COLO668 (cell line): ENCODE results near the gene PCDH15.
"Not testable (repeated sequence)": the region's sequence is repeated elsewhere in the genome, so short reads cannot be mapped to it uniquely, and the experiment has no call there.

Source experiments
- DNase-seq: peaks from one replicate; lab custom pipeline; 2025; ENCODE audit not compliant: unreplicated experiment; lab: John Stamatoyannopoulos, UW

PCDH15 gene

DNA sequence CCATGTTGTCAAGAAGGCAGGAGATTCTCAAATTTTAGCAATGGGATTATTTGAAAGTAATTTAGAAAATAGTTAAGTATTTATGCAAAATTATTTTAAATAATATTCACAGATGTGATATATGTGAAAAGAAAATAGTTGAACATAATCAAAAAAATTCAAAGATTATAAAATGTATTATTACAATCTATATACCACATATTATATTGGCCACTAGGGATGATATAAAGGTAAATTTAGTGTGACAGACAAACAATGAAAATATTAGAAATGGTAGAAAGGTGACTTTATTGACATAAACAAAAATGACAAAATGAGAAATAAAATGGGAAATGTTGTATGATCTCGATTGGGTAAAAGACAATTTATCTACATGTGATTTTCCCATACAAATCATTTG is 385.5 kb downstream of the PCDH15 start:
- DNase-seq = no peak

DNA sequence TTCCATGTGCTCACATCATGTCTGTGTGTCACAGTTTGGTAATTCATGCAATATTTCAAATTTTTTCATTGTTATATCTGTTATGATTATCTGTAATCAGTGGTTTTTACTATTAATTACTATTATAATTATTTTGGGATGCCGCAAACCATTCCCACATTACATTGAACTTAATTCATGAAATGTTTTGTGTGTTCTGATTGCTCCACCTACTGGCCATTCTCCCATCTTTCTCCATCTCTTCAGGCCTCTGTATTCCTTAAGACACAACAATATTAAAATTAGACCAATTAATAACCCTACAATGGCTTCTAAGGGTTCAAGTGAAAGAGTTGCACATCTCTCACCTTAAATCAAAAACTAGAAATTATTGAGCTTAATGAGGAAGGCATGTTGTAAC is 398.5 kb downstream of the PCDH15 start:
- DNase-seq = no peak

GRCh38 chr10:54396031-54396430 is 405.0 kb downstream of the PCDH15 start:
- no peak for DNase-seq

DNA sequence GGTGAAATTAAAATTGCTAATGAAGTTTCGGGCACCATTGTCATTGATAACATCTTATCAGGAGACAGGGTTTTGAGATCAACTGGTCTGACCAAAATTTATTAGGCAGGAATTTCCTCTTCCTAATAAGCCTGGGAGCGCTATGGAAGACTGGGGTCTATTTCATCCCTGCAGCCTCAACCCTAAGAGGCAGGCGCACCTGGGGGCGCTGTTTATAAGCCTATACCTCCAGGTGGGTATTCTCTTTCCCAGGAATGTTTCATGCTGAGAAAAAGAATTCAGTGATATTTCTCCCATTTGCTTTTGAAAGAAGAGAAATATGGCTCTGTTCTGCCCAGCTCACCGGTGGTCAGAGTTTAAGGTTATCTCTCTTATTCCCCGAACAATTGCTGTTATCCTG is 406.4 kb downstream of the PCDH15 start:
- DNase-seq = not testable (repeated sequence)

- DNase-seq = no peak
These were observed 428.9 kb downstream of the PCDH15 start for GRCh38 chr10:54372179-54372578.

GRCh38 chr10:54368984-54369383 is 432.0 kb downstream of the PCDH15 start:
- no peak for DNase-seq

GRCh38 chr10:54363390-54363789 is 437.6 kb downstream of the PCDH15 start:
- DNase-seq = no peak

DNA sequence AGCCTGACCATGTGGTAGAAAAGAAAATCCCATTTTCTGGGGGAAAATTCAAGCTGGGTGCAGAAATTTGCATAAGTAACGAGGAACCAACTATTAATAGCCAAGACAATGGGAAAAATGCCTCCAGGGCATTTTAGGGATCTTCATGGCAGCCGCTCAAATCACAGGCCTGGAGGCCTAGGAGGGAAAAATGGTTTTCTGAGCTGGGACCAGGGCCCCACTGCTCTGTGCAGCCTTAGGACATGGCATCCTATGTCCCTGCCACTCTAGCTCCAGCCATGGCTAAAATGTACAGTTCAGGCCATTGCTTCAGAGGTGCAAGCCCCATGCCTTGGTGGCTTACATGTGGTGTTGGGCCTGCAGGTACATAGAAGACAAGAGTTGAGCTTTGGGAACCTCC is 459.0 kb downstream of the PCDH15 start:
- no peak for DNase-seq

DNA sequence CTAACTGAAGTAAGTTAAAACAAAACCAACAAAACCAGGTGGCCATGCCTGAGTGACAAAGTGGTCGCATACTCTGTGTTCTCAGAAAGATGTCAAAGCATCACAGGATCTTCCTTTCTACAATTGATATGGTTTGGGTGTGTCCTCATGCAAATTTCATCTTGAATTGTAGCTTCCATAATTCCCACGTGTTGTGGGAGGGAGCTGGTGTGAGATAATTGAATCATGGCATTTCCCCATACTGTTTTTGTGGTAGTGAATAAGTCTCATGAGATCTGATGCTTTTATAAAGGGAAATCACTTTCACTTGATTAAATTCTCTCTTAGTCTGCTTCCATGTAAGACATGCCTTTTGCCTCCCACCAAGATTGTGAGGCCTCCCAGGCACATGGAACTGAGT is 465.7 kb downstream of the PCDH15 start:
- no peak for DNase-seq

GRCh38 chr10:54319341-54319740 is 481.7 kb downstream of the PCDH15 start:
- no peak for DNase-seq

GRCh38 chr10:54318470-54318869 is 482.6 kb downstream of the PCDH15 start:
- no peak for DNase-seq

GRCh38 chr10:54314430-54314829 is 486.6 kb downstream of the PCDH15 start:
- DNase-seq = no peak

DNA sequence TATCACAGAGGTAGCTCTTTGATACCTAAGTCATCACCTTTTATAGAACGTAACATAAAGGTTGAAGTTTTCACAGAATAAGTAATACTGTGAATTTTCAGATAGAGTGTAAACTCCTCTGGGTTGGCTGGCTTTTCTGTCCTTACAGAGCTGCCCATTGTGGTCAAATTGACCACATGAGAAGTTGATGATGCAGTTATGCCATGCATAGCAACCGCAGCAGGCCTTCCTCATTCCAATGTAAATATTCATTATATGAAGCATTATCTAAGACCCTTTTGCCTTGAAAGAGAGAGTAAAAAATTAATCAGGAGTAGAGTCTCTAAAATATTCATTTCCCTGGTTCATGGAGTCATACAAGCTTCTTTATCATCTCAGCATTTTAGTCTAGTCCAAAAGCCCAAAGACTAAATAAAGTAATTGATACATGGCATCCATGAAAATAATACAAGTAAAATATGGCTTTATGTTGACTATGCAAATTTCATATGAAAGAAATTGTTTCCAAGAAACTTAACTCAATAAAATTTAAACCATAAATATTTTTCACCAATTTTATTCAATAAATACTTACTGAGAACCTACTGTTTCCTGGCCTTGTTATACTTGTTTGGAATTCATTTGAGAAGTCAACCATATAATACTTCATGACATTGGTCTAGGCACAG is 516.4 kb downstream of the PCDH15 start:
- DNase-seq = no peak

DNA sequence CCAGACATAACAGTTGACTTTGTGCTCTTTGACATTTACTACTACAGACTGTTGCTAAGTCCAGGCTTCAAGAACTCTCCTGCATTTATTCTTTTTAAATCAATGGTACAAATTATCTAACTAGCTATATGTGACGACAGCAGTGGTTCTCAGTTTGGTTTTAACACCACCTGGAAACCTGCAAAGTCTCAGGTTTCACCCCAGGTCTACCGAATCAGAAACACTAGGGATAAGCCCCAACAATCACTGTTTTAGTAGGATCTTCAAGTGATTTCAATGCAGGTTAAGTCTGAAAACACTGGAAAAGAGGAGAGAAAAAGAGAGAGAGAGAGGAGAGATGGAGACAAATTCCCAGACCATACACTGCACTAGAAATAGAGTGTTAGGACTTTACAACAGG is 519.0 kb downstream of the PCDH15 start:
- DNase-seq = no peak

- DNase-seq = no peak
These were observed 534.6 kb downstream of the PCDH15 start for GRCh38 chr10:54266395-54266794.

GRCh38 chr10:54262726-54263125 is 538.3 kb downstream of the PCDH15 start:
- no peak for DNase-seq

- DNase-seq = no peak
These were observed 541.9 kb downstream of the PCDH15 start for GRCh38 chr10:54259104-54259503.

DNA sequence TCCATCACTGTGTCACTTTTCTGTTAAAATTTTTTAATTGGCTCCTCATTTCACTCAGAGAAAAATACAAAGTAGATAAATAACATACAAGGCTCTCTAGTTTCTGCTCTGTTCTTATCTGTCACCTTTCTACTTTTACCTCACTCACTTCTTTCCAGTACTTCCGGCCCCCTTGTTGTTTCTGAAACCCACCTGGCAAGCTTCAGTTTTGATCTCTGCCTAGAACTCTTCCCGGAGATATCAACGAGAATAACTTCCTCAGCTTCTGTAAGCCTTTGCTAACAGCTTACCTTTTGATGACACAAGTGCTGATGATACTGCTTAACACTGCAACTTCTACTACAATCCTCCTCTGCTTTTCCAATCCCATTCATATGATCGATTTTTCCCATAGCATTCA is 566.2 kb downstream of the PCDH15 start:
- no peak for DNase-seq

- DNase-seq = no peak
These were observed 597.6 kb downstream of the PCDH15 start for GRCh38 chr10:54203401-54203800.

- DNase-seq = no peak
These were observed 603.0 kb downstream of the PCDH15 start for GRCh38 chr10:54198051-54198450.

DNA sequence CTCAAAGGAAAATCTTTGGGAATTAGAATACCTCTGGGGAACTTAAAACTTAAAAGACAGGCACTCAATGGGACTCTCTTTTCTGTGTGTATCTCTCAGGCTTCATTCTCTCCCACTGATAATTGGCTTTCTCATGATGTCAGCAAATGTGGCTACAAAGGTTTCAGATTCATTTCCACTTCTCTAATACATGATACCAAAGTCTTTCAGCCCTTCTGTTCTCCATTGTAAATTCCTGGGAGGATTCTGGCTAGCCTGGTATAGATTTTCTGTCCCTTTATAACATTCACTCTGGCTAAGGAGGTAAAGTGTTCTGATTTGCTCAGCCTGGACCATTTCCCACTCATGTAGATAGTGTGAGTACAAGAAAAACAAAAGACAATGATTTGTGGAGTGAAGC is 606.2 kb downstream of the PCDH15 start:
- DNase-seq = no peak

GRCh38 chr10:54159924-54160323 is 641.1 kb downstream of the PCDH15 start:
- DNase-seq = no peak

- no peak for DNase-seq
These were observed 652.5 kb downstream of the PCDH15 start for GRCh38 chr10:54148508-54148907.
